ENCODE results near the gene SCRN2.

The SCRN2 gene

GRCh38 chr17:47844814-47845715, 4.0 kb upstream of the SCRN2 start:
- DNase-seq: no peak

DNA sequence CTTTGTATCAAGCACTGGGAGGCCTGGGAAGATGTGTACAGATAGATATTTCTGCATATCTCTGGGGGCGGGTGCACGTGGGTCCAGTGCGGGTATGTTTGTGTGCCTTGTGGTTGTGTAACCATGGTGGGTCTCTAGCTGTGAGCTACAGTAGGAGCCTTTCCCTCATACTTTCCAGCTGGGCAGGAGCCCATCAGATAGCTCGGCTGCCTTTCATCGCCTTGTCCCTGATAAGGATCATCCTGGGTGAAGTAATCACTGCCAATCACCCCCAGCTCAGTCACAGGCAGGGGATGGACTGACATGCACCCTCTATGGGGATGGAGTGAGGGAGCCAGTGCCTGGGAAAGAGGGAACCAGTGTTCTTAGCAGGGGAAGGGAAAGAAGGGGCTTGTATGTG, 3.2 kb upstream of the SCRN2 start:
- DNase-seq: no peak

GRCh38 chr17:47843391-47843730, 2.3 kb upstream of the SCRN2 start:
- DNase-seq: no peak

- DNase-seq: no peak
Observed at GRCh38 chr17:47841488-47842291, 617 bp upstream of the SCRN2 start.

DNA sequence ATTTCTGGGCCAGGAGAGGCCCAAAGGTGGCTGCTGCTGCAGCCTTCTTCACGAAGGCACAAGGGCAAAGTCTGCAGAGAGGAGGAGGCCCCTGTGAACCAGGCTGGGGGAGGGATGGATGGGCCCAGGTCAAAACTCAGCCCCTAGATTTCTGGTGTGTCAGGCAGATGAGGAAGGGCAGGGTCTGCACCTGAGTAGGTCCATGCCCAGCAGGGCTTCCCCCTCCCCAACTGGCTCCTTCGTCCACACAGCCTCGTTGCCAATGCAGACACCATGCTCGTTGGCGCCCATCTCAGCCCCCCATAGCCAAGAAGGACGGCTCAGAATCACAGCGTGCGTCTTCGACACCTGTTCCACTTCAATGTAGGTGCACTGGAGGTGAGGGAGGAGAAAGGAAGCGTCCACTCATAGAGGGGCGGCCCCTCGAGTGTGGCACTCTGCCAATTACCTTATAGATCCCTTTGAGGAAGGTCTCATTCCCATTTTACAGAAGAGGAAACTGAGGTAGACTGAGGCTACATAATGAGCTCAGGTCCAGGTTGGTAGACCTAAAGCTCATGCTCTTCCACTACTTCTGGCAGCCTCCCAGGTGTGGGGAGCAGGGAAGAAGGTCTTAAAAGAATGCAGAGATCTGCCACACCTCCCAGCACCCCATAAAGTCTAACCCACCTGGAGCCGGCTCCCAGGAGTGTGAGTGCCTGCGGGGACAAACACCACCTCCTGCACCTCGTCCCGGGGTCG, 902 bp downstream of the SCRN2 start:
- no peak for DNase-seq

- no peak for DNase-seq
Observed at GRCh38 chr17:47839071-47839470, 2.0 kb downstream of the SCRN2 start.

DNA sequence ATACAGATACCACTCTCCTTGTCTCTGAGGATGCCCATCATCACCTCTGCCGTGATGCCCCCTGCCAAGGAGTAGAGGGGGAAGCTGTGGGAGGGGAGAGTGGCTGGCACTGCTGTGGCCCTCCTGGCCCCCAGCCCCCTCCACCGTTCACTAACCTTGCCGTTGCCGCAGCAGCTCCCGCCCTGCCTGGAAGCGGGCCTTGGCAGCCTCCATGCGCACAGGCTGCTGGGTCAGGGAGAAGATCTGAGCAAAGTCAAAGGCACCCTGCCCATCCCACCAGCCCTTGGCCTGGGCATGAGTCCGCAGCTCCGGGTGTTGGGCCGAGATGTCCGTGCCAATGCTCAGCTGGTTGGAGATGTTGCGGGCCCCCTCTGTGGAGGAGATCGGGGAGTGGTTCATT, 2.4 kb downstream of the SCRN2 start:
- no peak for DNase-seq

DNA sequence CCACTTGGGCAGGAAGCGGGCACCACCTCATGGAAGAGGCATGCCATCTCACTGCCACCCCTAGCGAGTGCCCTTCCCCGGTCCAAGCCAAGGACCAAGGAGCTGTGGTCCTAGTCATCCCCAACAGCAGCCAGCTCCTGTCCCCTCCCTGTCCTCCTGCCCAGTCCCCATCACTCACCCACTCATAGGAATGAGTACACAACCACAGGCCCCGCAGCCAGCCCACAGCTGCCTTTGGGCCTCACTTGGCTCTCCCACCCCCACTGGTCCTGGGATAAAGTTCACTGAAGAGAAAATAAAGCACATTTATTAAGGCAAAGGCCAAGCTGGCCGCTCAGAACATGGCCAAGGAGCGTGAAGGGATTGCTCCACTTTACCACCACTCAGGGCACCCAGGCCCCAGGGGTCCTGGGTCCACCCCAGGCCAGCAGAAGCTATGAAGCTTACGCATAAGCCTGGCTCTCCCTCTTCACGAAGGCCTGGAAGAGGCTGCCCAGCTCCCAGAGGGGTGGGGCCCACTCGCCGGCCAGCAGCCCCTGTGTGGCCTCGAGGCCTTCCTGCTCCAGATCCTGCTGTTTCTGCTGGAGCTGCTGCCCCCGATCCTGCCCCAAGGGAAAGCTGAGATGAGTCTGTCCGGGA, 3.6 kb downstream of the SCRN2 start:
- DNase-seq: no peak

DNA sequence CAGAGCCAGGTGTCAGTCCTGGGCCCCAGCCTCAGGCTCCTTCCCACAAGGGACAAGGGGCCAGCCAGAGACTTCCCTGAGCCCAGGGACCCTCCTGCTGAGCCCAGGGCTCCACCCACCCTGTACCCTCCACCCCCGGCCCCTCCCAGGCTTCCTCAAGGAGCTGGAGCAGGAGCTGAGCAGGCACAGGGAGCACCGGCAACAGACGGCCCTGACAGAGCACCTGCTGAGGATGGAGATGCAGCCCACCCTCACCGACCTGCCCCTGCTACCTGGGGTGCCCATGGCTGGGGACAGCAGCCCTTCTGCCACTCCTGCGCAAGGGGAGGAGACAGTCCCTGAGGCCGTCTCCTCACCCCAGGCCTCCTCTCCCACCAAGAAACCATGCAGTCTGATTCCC, 4.5 kb downstream of the SCRN2 start:
- DNase-seq: no peak

DNA sequence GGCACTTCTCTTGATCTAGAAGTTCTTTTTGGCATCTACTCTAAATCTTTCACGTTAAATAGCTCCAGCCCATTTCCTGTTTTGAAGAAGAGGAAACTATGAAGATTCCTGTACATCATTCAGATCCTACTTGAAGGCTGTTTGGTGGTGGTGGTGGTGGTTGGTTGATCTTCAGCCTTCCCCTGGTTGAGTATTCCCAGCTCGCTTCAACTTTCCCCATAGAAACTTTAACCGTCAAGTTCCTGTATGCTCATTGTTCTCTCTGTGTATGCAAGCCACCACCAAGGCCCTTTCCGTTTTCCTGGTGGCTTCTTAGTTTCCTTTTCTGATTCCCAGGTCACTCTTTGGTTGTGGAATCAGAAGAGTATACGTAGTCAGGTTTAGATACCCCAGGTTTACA, 6.3 kb downstream of the SCRN2 start:
- DNase-seq: no peak

GRCh38 chr17:47831934-47832327, 9.1 kb downstream of the SCRN2 start:
- no peak for DNase-seq

DNA sequence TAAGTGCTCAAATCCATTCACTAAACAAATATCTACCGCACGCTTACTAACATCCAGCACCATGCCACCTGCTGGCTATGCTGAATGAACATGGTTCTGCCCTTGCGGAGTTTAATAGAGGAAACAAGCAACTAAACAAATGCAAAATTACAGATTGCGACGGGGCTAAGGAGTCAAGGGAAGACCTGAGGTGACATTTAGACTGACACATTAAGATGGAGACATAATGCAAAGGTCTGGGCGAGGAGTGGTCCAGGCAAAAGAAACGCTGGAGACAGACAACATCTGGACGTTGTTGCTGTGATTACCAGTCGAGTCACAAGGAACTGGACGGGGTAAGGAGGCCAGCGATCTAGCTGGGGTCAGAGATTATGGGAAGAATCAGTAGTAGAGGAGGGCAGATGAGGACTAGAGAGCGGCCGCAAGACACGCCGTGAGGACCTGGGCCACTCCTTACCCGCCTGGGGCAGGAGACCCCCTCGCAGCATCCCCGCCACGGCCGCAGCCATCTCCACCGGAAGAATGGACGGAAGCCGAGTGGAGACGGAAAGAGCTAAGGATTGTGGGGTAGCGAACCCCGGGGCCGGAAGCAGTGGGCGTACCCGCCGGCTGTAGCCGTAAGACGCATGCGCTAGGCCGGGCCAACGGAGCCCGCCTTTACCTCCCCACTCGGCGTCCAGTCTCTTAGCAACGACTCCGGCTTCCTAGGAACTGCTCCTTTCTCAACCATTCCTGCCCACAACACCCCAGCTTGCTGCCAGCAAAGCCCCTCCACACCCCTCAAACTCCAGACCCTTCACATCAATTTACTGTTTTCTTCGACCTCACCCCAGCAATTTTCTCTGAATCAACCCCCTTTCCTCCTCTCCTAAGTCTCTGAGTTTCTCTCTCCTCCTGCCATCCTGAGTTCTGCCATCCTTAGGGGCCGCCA, 9.8 kb downstream of the SCRN2 start, which contains the start of the genes LRRC46 and MRPL10:
LRRC46 (plus strand) TSS at position 668 of the 931 bp plus-strand sequence. CDS start 320 bp downstream, outside the sequence.
MRPL10 (minus strand) TSS at position 539 of the 931 bp plus-strand sequence; CDS start at position 509, 30 bp downstream.
- peak; percentile 55 for DNase-seq

DNA sequence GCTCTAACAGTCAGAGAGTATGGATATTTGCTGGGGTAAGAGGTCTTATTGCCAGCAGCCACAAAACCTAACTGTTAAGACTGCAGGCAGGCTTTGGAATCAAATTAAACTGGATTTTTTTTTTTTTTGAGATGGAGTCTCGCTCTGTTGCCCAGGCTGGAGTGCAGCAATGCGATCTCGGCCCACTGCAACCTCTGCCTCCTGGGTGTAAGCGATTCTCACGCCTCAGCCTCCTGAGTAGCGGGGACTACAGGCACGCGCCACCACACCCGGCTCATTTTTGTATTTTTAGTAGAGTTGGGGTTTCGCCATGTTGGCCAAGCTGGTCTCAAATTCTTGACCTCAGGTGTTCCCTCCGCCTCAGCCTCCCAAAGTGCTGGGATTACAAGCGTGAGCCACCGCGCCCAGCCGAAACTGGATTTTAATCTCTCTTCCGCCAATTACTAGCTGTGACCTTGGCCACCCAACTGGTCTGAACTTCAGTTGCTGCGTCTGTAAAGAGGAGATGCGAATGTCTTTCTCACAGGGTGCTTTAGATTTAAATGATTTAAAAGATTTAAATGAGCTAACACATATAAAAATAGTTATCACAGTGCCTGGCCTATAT, 10.6 kb downstream of the SCRN2 start:
- DNase-seq: no peak

GRCh38 chr17:47829870-47830269, 11.2 kb downstream of the SCRN2 start:
- no peak for DNase-seq

- DNase-seq: no peak
Observed at GRCh38 chr17:47823519-47823918, 17.6 kb downstream of the SCRN2 start.

GRCh38 chr17:47822785-47823184, 18.3 kb downstream of the SCRN2 start:
- DNase-seq: no peak

- DNase-seq: no peak
Observed at GRCh38 chr17:47821424-47822391, 19.4 kb downstream of the SCRN2 start, which contains the start of gene OSBPL7. OSBPL7 (minus strand) TSS chr17:47821794; CDS start chr17:47820278, 1,516 bp downstream.

- no peak for DNase-seq
Observed at GRCh38 chr17:47821031-47821423, 20.0 kb downstream of the SCRN2 start.

GRCh38 chr17:47820033-47820789, 20.9 kb downstream of the SCRN2 start:
- no peak for DNase-seq
